GM12892 (cell line): Measurements from ENCODE around the gene FAM24A.

Source experiments
- DNase-seq: peaks from one replicate; pipeline ENCODE4 v3.0.0; 2011; ENCODE audit not compliant: insufficient read length
- FAIRE-seq: peaks from 2 replicates; lab custom pipeline; 2011; peaks lifted over from hg19 to GRCh38; lab: Jason Lieb, UNC
- POLR2A ChIP-seq: IDR thresholded peaks from 2 replicates; pipeline ENCODE4 v1.6.1; 2011; ENCODE audit warnings: low read depth, low read length, control low read depth
- POLR2AphosphoS5 ChIP-seq: IDR thresholded peaks from 2 replicates; pipeline ENCODE4 v1.6.1; 2011; ENCODE audit warnings: low read depth, low read length, control low read depth
- TAF1 ChIP-seq: IDR thresholded peaks from 2 replicates; pipeline ENCODE4 v1.6.1; 2011; ENCODE audit warnings: low read depth, mild to moderate bottlenecking, control low read depth, low read length, borderline replicate concordance

Gene FAM24A

GRCh38 chr10:122939856-122940543, 29.6 kb downstream of the FAM24A start:
- FAIRE-seq (peak; percentile 33), DNase-seq (no peak)
- TF ChIP-seq POLR2A (no peak), POLR2AphosphoS5 (no peak), TAF1 (no peak)

GRCh38 chr10:122949296-122949695, 38.9 kb downstream of the FAM24A start:
- DNase-seq (no peak), FAIRE-seq (no peak)
- TF ChIP-seq POLR2AphosphoS5 = no peak
- no peak for TF ChIP-seq TAF1
- TF ChIP-seq POLR2A = no peak

GRCh38 chr10:122953902-122954730, 43.7 kb downstream of the FAM24A start, which contains the start of gene C10orf88:
TSS of gene C10orf88 (minus strand) at chr10:122954227. CDS start at chr10:122954178, 49 bp downstream.
- DNase-seq (peak; percentile 88), FAIRE-seq (peak; percentile 99)
- peak; percentile 66; the same call in 1 of the 2 replicates for TF ChIP-seq POLR2A
- TF ChIP-seq POLR2AphosphoS5 = peak; percentile 47; the same call in 1 of the 2 replicates
- TF ChIP-seq TAF1 = peak; percentile 84

- no peak for TF ChIP-seq TAF1
- no peak for TF ChIP-seq POLR2A
- TF ChIP-seq POLR2AphosphoS5 = no peak
- no peak for DNase-seq
- FAIRE-seq = no peak
These were observed 44.3 kb downstream of the FAM24A start for GRCh38 chr10:122954731-122955050.

DNA sequence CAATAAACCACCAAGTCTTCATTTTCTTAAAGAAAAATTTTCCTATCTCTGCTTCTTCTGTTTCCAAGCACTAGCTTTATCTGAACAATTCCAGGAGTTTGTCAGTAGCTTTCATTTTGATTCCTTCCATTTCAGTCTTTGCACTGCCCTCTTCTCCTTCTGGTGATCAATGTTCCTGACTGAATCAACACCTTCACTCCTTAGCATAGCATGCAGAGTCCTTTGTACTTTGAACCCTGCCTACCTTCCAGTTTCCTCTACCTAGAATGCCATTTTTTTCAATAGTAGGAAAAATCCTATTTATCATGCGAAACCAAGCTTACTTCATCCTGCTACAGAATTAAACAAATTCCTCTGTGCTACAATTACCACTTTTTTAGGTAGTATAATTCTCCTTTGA, 45.5 kb downstream of the FAM24A start:
- DNase-seq (no peak), FAIRE-seq (no peak)
- TF ChIP-seq TAF1 (no peak), POLR2A (no peak), POLR2AphosphoS5 (no peak)

DNA sequence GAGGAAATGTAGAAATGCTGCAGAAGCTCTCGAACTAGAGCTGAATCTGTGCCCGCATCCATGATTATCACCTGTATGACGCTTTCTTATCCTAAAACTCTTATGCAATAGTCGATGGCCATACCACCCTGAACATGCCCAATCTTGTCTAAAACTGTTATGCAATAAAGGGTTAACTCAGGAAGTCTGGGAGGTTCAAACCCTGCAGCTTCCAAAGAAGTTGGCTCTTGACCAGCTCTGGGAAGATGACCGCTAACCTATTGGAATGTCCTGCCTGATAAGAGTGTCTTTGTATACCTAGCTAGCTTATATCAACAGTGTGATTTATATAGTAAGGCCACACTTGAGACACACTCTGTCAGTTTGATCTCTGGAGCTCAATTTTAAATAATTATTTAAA, 47.1 kb downstream of the FAM24A start:
- no peak for TF ChIP-seq POLR2A
- TF ChIP-seq TAF1 = no peak
- TF ChIP-seq POLR2AphosphoS5 = no peak
- no peak for FAIRE-seq
- DNase-seq = no peak

GRCh38 chr10:122962405-122962804, 52.0 kb downstream of the FAM24A start:
- no peak for FAIRE-seq
- DNase-seq = no peak
- TF ChIP-seq POLR2AphosphoS5 (no peak), TAF1 (no peak), POLR2A (no peak)
